Endothelial cell of umbilical vein (primary cell): Measurements from ENCODE around the gene CCDC27. TPM values are rescaled to one million over a fixed set of nuclear protein-coding genes. Genes with fewer than 3 reads are reported as not detected.

ENCODE experiments used
- BruUV-seq: library from RNA; stranded (reverse); fragments of 400-500 nt; replicated peaks from 2 replicates; lab custom pipeline; 2021; lab: Mats Ljungman, UMichigan
- CTCF ChIA-PET: fragments of 300-600, 350-600 bp; sonication (Branson Sonifier 250); formaldehyde crosslinking; loops from one replicate; lab custom pipeline; 2021; ENCODE audit warnings: antibody characterized with exemption, inconsistent platforms; lab: Charles Lee
- POLR2A ChIA-PET: fragments of 300-600, 350-600 bp; sonication (Branson Sonifier 250); formaldehyde crosslinking; loops from one replicate; lab custom pipeline; 2021; ENCODE audit warnings: antibody characterized with exemption, inconsistent platforms; lab: Charles Lee
- DNase-seq: peaks from one replicate; pipeline ENCODE4 v3.0.0-alpha.2; 2011; ENCODE audit warnings: low read depth, low spot score
- FAIRE-seq: peaks from 2 replicates; lab custom pipeline; 2011; peaks lifted over from hg19 to GRCh38; lab: Jason Lieb, UNC
- H2AFZ ChIP-seq: 2 replicates; pipeline ENCODE4 v1.6.0; 2012; ENCODE audit warnings: low read depth, low read length, control low read depth, inconsistent platforms
- H3K27ac ChIP-seq: 2 replicates; pipeline ENCODE4 v1.5.1; 2011; ENCODE audit warnings: low read depth, mild to moderate bottlenecking, control low read depth, low read length, moderate library complexity; ENCODE audit not compliant: insufficient read depth
- H3K27me3 ChIP-seq, 2 experiments: 2 replicates each; pipeline versions ENCODE4 v1.6.0 to v1.6.1; 2011; ENCODE audit warnings: low read length in 2 of 2, mixed read lengths in 1 of 2; ENCODE audit not compliant: control insufficient read depth in 2 of 2, insufficient read depth in 2 of 2
- H3K36me3 ChIP-seq, 2 experiments: 2 replicates in 1 of 2; 3 replicates in 1 of 2; pipeline ENCODE4 v1.5.1; 2011; ENCODE audit warnings: low read length in 2 of 2, mild to moderate bottlenecking in 1 of 2, moderate library complexity in 1 of 2; ENCODE audit not compliant: control insufficient read depth in 2 of 2, insufficient read depth in 2 of 2; ENCODE audit errors: extremely low read depth in 1 of 2
- H3K4me1 ChIP-seq: 3 replicates; pipeline ENCODE4 v1.5.1; 2011; ENCODE audit warnings: mild to moderate bottlenecking, low read length; ENCODE audit not compliant: control insufficient read depth, insufficient read depth; ENCODE audit errors: extremely low read depth
- H3K4me2 ChIP-seq: 2 replicates; pipeline ENCODE4 v1.6.1; 2011; ENCODE audit warnings: low read length, control low read depth, mixed read lengths; ENCODE audit not compliant: insufficient read depth
- H3K4me3 ChIP-seq, 3 experiments: fragments of 200-600 bp in 1 of 3; sonication (generic), shearing (Covaris generic) in 1 of 3; replicated peaks in 1 of 3; 2 replicates each; pipeline ENCODE4 v1.5.1; 2011 to 2016; ENCODE audit warnings: control low read depth in 3 of 3, low read length in 3 of 3, mild to moderate bottlenecking in 2 of 3, inconsistent platforms in 1 of 3, low read depth in 1 of 3, moderate library complexity in 1 of 3; ENCODE audit not compliant: insufficient read depth in 1 of 3
- H3K79me2 ChIP-seq: 2 replicates; pipeline ENCODE4 v1.6.0; 2012; ENCODE audit warnings: low read length, inconsistent platforms; ENCODE audit not compliant: control insufficient read depth, insufficient read depth
- H3K9ac ChIP-seq: replicated peaks from 2 replicates; pipeline ENCODE3; 2011; ENCODE audit warnings: low read length, control low read depth; ENCODE audit not compliant: insufficient read depth; ENCODE audit errors: extremely low read depth
- H3K9me1 ChIP-seq: replicated peaks from 3 replicates; pipeline ENCODE4 v1.6.0; 2011; ENCODE audit warnings: mild to moderate bottlenecking, low read length; ENCODE audit not compliant: control insufficient read depth, insufficient read depth; ENCODE audit errors: extremely low read depth
- H3K9me3 ChIP-seq: replicated peaks from 2 replicates; pipeline ENCODE4 v1.5.1; 2012; ENCODE audit warnings: low read length, inconsistent platforms; ENCODE audit not compliant: control insufficient read depth, insufficient read depth
- H4K20me1 ChIP-seq: replicated peaks from 2 replicates; pipeline ENCODE3; 2011; ENCODE audit warnings: mild to moderate bottlenecking, low read length; ENCODE audit not compliant: control insufficient read depth, insufficient read depth; ENCODE audit errors: extremely low read depth
- CTCF ChIP-seq, 2 donors: IDR thresholded peaks; 1 replicate in 1 of 2; 2 replicates in 1 of 2; pipeline ENCODE4 v1.5.1; 2011; ENCODE audit warnings: low read length in 2 of 2, mild to moderate bottlenecking in 2 of 2, moderate library complexity in 2 of 2, control low read depth in 1 of 2, inconsistent platforms in 1 of 2, low read depth in 1 of 2; ENCODE audit not compliant: insufficient read depth in 1 of 2; ENCODE audit errors: extremely low read depth in 1 of 2
- FOS ChIP-seq: IDR thresholded peaks from 2 replicates; pipeline ENCODE4 v1.6.1; 2011; ENCODE audit warnings: mild to moderate bottlenecking, low read length, moderate library complexity, borderline replicate concordance; ENCODE audit not compliant: insufficient read depth
- GATA2 ChIP-seq: IDR thresholded peaks from 2 replicates; pipeline ENCODE4 v1.7.0; 2011; ENCODE audit warnings: low read depth, mild to moderate bottlenecking, moderate library complexity, mixed read lengths, low read length; ENCODE audit not compliant: insufficient read length, insufficient read depth
- POLR2A ChIP-seq: IDR thresholded peaks from 2 replicates; pipeline ENCODE4 v1.6.1; 2012; ENCODE audit warnings: low read depth, mild to moderate bottlenecking, control low read depth, low read length
- dilution Hi-C: fragments of 300-500 bp; cut with MboI; formaldehyde crosslinking; loops from one replicate; pipeline ENCODE4 v1.15.0; 2019; ENCODE audit warnings: low sequenced_read_pairs; ENCODE audit not compliant: extremely low pct_ligation_motif_present
- intact Hi-C: fragments of 100-400 bp; cut with micrococcal nuclease; formaldehyde crosslinking; loops from one replicate; pipeline ENCODE4 v1.10.0; 2022
- polyA plus RNA-seq, 4 experiments: library from polyadenylated mRNA; depleted of rRNA in 3 of 4; stranded (reverse) in 3 of 4; unstranded in 1 of 4; fragments of >200 nt; gene quantifications; 2 replicates each; pipeline versions ENCODE4 v1.2.1 to v1.2.3, GENCODE V29; 2011 to 2012; ENCODE audit warnings: missing spikeins in 1 of 4
- small RNA-seq: library from RNA; depleted of rRNA; stranded (forward); fragments of <200 nt; gene quantifications from one replicate; pipeline ENCODE3, GENCODE V24; 2012; ENCODE audit warnings: low replicate concordance, low read depth; ENCODE audit not compliant: insufficient read depth, insufficient read length
- total RNA-seq: library from RNA; stranded (reverse); gene quantifications from 2 replicates; pipeline ENCODE4 v1.2.3, GENCODE V29; 2021

Gene CCDC27
- total and polyA plus RNA-seq, 2 donors (not counting 3 experiments of a cell fraction or from before 2014, with no cell fraction given) = not detected

- dilution Hi-C loops (no loop called here), intact Hi-C loops (no loop called here)
- Histone ChIP-seq H3K79me2 (no peaks in the 10 kb centered on the region), H3K27me3 (no peaks in the 10 kb centered on the region), H4K20me1 (no peaks in the 10 kb centered on the region), H3K27ac (no peak overlapping the region), H3K9ac (no peak overlapping the region), H3K4me1 (no peaks in the 10 kb centered on the region), H3K4me2 (no peak overlapping the region), H3K9me3 (no peaks in the 10 kb centered on the region), H3K36me3 (peaks cover 0 to 9% of the 10 kb centered on the region in 2 experiments), H3K9me1 (no peaks in the 10 kb centered on the region), H2AFZ (no peak overlapping the region), H3K4me3 (no peak overlapping the region)
- CTCF ChIA-PET = no interaction called here
- DNase-seq (no peak), FAIRE-seq (no peak)
- POLR2A ChIA-PET = interaction anchor here (0.6 kb wide), 1 partner anchor 372 kb away, joined by 7 read pairs; no protein-coding TSS in a partner anchor
- TF ChIP-seq POLR2A = no peak
- no peak for TF ChIP-seq GATA2
- TF ChIP-seq FOS = no peak
- TF ChIP-seq CTCF (IDR thresholded peaks at IDR 0.05; ENCODE audit: extremely low read depth in 1 of 2, insufficient read depth in 1 of 2, low read depth in 1 of 2, low read length in 2 of 2) = no peak
- no TSS peak for BruUV-seq
Observed at GRCh38 chr1:3821004-3821403, 68.8 kb downstream of the CCDC27 start.

Small RNA genes lying within 50 kb of the gene (small RNA-seq; reads per million reads assigned to genes)
- not detected for gene RF02197
- gene RN7SL574P = not detected

Other genes with a start within 250 kb of the CCDC27 start
- gene MEGF6, start 140.9 kb upstream of the CCDC27 start, total RNA-seq = 47.4 and 63.7 TPM in 2 replicates
- 22.5 and 31.7 TPM in 2 replicates for gene MEGF6, start 140.9 kb upstream of the CCDC27 start, polyA plus RNA-seq
- 46.2 and 53.8 TPM in 2 replicates for gene TPRG1L, start 127.4 kb upstream of the CCDC27 start, total RNA-seq
- 50.5 and 52.3 TPM in 2 replicates for gene TPRG1L, start 127.4 kb upstream of the CCDC27 start, polyA plus RNA-seq
- gene WRAP73, start 102.3 kb upstream of the CCDC27 start, total RNA-seq = 23.0 and 27.7 TPM in 2 replicates
- gene WRAP73, start 102.3 kb upstream of the CCDC27 start, polyA plus RNA-seq = 50.7 and 59.2 TPM in 2 replicates
- gene TP73, start 99.9 kb upstream of the CCDC27 start, total RNA-seq = 0.15 TPM in 1 of 2 replicates, not detected in the other
- 0.03 and 0.10 TPM in 2 replicates for gene TP73, start 99.9 kb upstream of the CCDC27 start, polyA plus RNA-seq
- 1.2 and 2.9 TPM in 2 replicates for gene SMIM1, start 20.3 kb downstream of the CCDC27 start, total RNA-seq
- gene SMIM1, start 20.3 kb downstream of the CCDC27 start, polyA plus RNA-seq = 1.4 and 5.1 TPM in 2 replicates
- 41.2 and 42.5 TPM in 2 replicates for gene LRRC47, start 44.0 kb downstream of the CCDC27 start, total RNA-seq
- 22.1 and 23.7 TPM in 2 replicates for gene LRRC47, start 44.0 kb downstream of the CCDC27 start, polyA plus RNA-seq
- 41.8 and 43.0 TPM in 2 replicates for gene CEP104, start 104.8 kb downstream of the CCDC27 start, total RNA-seq
- gene CEP104, start 104.8 kb downstream of the CCDC27 start, polyA plus RNA-seq = 12.4 and 16.3 TPM in 2 replicates
- gene DFFB, start 105.0 kb downstream of the CCDC27 start, total RNA-seq = 10.6 and 11.7 TPM in 2 replicates
- gene DFFB, start 105.0 kb downstream of the CCDC27 start, polyA plus RNA-seq = 9.4 and 11.8 TPM in 2 replicates
- 27.6 and 28.0 TPM in 2 replicates for gene C1orf174, start 147.8 kb downstream of the CCDC27 start, total RNA-seq
- gene C1orf174, start 147.8 kb downstream of the CCDC27 start, polyA plus RNA-seq = 28.6 and 31.7 TPM in 2 replicates